HK-2 (cell line): Measurements from ENCODE around the gene PPP1R16B.
"Not testable (repeated sequence)": the region's sequence is repeated elsewhere in the genome, so short reads cannot be mapped to it uniquely, and the experiment has no call there.

Source experiments
- DNase-seq: peaks from one replicate; pipeline ENCODE4 v3.0.0-alpha.2; 2018; ENCODE audit not compliant: unreplicated experiment

Gene PPP1R16B

GRCh38 chr20:38853759-38854158, 48.3 kb downstream of the PPP1R16B start:
- DNase-seq: no peak

GRCh38 chr20:38854654-38855066, 49.2 kb downstream of the PPP1R16B start:
- DNase-seq: no peak

DNA sequence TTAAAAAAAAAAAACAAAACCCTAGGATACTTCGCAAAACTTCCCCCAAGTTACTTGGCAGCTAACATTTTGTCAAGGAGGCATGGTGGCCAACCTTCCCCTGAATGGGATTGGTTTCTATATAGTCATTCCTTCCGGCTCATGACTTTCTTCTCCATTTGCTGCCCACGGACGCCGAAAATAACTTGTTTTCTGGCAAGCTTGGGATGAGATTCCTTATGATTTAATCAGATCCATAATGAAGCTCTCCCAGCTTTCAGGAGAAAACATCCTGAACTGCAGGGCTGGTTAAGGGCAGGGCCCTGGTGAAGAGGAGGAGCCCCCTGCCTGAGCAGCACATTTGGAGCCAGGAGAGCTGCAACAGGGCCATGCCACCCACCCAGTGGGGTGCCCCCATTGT, 49.9 kb downstream of the PPP1R16B start:
- no peak for DNase-seq

- no peak for DNase-seq
Measured at GRCh38 chr20:38856570-38856969, 51.1 kb downstream of the PPP1R16B start.

DNA sequence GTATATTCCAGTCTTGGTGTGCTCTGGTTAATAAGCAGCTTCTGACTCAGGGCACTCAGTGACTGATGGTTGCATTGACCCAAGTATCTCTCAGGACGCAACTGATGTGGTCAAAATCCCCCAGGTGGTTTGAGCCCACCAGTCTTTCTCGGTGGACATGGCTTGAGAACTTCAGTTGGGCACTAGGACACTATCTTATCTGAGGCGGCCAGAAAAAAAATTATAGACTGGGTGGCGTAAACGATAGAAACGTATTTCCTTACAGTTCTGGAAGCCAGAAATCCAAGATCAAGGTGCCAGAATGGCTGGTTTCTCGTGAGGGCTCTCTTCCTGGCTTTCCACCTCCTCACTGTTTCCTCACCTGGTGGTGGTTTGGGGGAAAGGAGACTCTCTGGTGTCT, 52.2 kb downstream of the PPP1R16B start:
- DNase-seq: no peak

GRCh38 chr20:38859070-38859690, 53.7 kb downstream of the PPP1R16B start:
- DNase-seq: no peak

DNA sequence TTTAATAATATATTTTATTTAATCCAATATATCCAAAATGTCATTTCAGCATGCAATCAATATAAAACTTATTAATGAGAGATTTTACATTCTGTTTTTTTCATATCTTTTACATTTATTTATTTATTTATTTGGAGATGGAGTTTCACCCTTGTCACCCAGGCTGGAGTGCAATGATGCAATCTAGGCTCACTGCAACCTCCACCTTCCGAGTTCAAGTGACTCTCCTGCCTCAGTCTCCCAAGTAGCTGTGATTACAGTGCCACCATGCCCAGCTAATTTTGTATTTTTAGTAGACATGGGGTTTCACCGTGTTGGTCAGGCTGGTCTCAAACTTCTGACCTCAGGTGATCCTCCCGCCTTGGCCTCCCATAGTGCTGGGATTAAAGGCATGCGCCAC, 54.4 kb downstream of the PPP1R16B start:
- not testable (repeated sequence) for DNase-seq

DNA sequence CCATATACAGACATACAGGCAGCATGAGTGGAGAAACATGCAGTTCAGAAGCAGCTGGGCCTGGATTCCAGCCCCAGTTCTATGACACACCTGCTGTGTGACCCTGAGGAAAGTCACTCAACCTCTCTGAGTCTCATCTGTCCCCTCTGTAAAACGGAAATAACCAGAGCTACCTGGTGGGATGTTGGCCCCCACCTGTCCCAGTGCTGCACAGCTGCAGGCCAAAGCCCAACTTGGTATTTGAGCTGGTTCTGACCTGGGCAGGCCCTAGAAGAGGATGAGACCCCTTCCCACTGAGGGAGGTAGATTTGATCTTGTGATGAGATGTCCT, 55.5 kb downstream of the PPP1R16B start:
- no peak for DNase-seq

- DNase-seq: no peak
Measured at GRCh38 chr20:38862226-38862625, 56.7 kb downstream of the PPP1R16B start.

DNA sequence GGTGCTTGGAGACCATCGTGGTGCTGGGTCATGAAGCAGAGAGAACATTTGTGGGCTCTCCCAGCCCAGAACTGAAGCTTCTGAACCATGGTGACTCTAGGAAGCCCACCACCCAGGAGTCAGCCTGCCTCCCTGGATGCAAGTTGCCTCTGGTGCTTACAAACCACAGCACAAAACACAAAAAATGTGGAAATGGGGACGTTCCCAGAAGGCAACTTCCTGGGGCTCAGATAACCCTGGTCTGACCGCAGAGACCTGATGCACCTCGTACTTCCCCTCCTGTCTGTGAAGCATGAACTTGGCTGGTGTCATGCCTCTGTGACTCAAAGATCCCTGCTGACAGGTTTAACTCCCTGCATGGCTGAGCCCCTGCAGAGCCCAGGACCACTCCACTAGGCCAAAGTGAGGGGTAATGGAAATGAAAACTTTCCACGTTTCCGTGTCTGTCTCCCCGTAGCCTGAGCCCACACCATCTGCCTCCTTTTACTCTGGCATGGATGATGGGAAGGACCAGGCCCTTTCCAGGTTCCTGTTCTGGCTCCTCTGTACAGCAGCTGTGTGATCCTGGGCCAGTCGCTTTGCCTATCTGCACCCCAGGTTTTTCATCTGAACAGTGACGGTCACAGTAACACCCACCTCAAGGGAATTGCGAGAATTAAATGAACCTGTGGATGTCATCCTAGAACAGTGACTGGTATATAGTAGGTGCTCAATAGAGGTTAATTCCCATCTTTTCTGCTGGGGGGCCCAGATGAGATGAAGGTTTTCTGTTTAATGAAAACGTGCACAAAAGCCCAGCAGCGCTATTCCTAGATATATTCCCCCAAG, 57.7 kb downstream of the PPP1R16B start:
- DNase-seq: peak; percentile 35

- DNase-seq: no peak
Measured at GRCh38 chr20:38864662-38865061, 59.2 kb downstream of the PPP1R16B start.

DNA sequence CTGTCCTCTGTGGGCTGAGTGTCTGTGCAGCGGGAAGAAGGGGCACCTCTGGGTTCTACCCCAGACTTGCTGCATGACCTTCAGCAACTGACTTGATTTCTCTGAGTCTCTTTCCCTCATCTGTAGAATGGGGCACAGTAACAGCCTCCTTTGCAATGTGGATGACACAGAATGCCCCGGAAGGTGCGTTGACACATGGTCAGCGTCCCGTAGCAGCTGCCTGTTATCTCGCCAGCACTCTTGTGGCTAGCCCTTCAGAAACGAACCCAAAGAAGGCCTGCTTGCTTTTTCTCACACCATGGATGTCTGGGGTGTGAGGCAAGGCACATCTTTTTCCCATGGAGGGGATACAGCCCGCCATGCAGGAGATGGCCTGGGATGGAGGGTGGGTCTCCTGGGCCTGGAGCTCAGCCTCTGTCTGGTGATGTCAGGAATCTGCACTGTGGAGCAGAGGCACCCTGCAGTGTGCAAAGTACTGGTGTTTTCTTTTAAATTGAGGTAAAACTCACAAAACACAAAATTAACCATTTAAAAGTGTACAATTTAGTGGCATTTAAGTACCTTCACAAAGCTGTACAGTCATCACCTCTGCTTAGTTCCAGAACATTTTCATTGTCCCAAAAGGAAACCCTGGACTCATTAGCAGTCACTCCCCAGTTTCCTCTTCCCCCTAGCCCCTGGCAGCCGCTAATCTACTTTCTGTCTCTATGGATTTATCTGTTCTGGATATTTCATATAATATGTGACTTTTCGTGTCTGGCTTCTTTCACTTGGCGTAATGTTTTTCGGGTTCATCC, 61.0 kb downstream of the PPP1R16B start:
- no peak for DNase-seq

DNA sequence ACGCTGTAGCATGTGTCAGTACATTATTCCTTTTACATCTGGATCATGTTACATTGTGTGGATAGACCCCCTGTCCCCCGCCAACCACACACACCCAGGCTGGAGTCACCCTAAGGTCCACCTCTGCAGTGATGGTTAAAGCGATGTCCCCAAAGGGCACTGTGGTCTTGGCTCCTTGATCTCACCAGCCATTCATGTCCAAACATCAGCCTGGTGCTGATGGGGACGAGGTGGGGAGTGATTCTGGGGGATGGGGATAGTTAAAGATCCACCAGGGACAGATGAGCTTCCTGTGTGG, 61.5 kb downstream of the PPP1R16B start:
- DNase-seq: no peak

- DNase-seq: peak; percentile 58
Measured at GRCh38 chr20:38870733-38871559, 65.4 kb downstream of the PPP1R16B start.

- DNase-seq: no peak
Measured at GRCh38 chr20:38871560-38871953, 66.1 kb downstream of the PPP1R16B start.

DNA sequence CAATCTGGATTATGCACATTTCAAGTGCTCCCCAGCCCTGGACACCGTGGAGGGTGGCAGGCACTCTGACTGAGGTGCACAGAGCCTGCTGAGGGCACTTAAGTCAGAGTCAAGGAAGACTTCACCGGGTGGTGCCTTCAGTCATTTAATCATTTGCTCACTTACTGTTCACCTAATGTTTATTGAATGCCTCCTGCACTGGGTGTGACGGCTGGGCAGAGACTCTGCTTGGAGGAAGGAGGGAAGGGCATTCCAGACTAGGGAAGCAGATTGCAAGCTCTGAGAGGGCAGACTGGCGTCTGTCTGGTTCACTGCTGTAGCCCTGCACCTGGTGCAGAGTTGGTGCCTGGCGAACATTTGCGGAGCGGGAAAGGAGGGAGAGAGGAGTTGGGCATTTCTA, 66.5 kb downstream of the PPP1R16B start:
- DNase-seq: no peak

DNA sequence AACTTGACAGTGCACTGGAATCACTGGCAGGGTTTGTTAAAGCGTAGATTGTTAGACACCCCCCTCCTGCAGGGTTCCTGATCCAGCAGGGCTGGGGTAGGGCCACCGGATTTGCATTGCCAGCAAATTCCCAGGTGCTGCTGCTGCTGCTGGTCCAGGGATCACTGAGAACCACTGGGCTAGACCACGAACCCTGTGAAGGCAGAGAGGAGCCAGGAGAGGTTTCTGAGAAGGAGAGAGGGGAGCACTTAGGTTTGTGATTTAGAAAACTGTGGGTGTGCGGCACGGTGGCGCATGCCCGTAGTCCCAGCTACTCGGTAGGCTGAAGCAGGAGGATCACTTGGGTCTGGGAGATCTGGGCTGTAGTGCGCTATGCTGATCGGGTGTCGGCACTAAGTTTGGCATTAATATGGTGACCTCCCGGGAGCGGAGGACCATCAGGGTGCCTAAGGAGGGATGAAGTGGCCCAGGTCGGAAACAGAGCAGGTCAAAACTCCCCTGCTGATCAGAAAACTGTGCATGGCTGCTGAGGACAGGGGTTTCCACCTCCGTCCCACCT, 67.1 kb downstream of the PPP1R16B start:
- DNase-seq: no peak

DNA sequence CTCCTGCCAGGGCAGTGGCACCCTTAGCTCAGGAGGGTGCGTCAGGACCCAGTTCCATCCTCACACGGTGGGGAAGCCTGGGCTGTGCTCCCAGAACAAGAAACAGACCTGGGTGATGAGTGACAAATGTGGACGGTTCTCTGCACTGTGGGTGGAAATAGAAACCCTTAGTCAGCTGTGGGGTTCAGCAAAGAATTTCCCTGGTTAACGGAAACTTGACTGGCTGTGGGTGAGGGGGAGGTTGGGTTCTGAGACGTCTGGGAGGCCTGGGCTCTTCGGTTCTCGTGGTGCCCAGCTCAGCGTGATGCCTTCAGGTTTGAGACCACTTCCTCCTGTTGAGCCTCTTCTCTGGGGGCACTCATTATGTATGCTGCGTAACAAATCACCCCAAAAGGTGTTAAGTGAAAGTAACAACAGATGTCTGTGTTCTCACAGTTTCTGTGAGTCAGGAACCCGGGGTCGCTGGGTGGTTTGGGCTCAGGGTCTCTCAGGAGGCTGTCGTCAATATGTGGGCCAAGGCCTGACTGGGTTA, 67.6 kb downstream of the PPP1R16B start:
- no peak for DNase-seq

DNA sequence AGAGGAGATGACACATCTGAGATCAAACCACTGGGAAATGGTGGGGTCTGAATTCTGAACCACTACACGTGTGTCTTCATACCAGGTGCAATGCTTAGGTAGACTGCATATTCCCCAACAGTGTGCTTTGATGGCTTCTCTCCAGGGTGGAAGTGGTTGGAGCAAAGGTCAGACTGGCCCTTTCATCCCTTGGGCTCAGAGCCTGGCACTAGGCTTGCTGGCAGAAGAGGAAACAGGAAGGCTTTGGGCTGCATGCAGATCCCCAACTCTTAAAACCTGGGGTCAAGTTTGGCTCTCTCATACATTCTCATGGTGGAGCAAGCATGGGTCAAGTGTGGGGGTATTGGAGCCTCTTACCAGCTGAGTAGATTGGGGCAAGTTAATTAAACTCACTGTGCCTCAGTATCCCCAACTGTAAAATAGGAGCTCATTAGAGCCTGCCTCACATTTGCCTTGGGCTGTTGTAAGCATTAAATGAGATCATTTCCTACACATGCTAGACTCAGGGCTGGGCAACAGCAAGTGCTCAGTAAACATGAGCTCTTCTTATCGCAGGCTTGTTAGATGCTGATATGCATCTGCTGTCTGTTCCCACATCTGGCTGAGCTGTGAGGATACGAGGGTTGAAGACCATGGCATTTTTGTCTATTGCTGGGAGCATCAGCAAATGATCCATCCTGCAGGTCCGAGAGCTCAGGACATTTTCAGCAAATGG, 69.1 kb downstream of the PPP1R16B start:
- DNase-seq: no peak

GRCh38 chr20:38875175-38875993, 69.9 kb downstream of the PPP1R16B start:
- DNase-seq: no peak
